B cell (primary cell): ENCODE results near the gene DDX56. TPM values are rescaled to one million over a fixed set of nuclear protein-coding genes. Genes with fewer than 3 reads are reported as not detected.
"Not testable (repeated sequence)": the region's sequence is repeated elsewhere in the genome, so short reads cannot be mapped to it uniquely, and the experiment has no call there.

Experiments
- ATAC-seq: fragments of 200-7000 bp; cut with Tn5 transposase; one replicate; pipeline ENCODE4 v1.10.0; 2021; ENCODE audit warnings: low read depth, mild to moderate bottlenecking, moderate number of reproducible peaks, moderate library complexity
- CTCF ChIA-PET: fragments of 350-600 bp; sonication (Branson Sonifier 250); formaldehyde crosslinking; loops from one replicate; lab custom pipeline; 2021; ENCODE audit warnings: antibody characterized with exemption, inconsistent platforms; lab: Charles Lee
- POLR2A ChIA-PET: fragments of 350-600 bp; sonication (Branson Sonifier 250); formaldehyde crosslinking; loops from one replicate; lab custom pipeline; 2021; ENCODE audit warnings: antibody characterized with exemption; lab: Charles Lee
- DNase-seq: peaks from one replicate; pipeline ENCODE4 v3.0.0; 2013
- H2AFZ ChIP-seq: 2 replicates; pipeline ENCODE4 v1.6.1; 2012; ENCODE audit warnings: mild to moderate bottlenecking, low read depth, low read length; ENCODE audit not compliant: insufficient read depth, poor library complexity, severe bottlenecking
- H3K27ac ChIP-seq, 2 donors: 1 replicate in 1 of 2; 2 replicates in 1 of 2; pipeline ENCODE4 v1.5.1; 2012 to 2013; ENCODE audit warnings: low read length in 2 of 2, mild to moderate bottlenecking in 2 of 2, moderate library complexity in 1 of 2
- H3K27me3 ChIP-seq, 4 experiments: fragments of 200-600 bp in 1 of 4; sonication (generic) in 1 of 4; replicated peaks in 1 of 4; 1 replicate in 2 of 4; 2 replicates in 2 of 4; pipeline versions ENCODE4 v1.6.1 to v1.7.0; 2013 to 2016; ENCODE audit warnings: low read length in 3 of 4, mild to moderate bottlenecking in 2 of 4, mixed read lengths in 1 of 4, moderate library complexity in 1 of 4; ENCODE audit not compliant: insufficient read depth in 4 of 4, control insufficient read depth in 3 of 4; ENCODE audit errors: control extremely low read depth in 1 of 4
- H3K36me3 ChIP-seq, 2 experiments: replicated peaks in 1 of 2; 1 replicate in 1 of 2; 2 replicates in 1 of 2; pipeline versions ENCODE4 v1.6.1 to v1.7.1; 2013; ENCODE audit warnings: low read length in 1 of 2; ENCODE audit not compliant: insufficient read depth in 2 of 2, control insufficient read depth in 1 of 2; ENCODE audit errors: control extremely low read depth in 1 of 2, extremely low read depth in 1 of 2
- H3K4me1 ChIP-seq, 2 donors: fragments of 200-600 bp in 1 of 2; sonication (generic) in 1 of 2; 1 replicate in 1 of 2; 2 replicates in 1 of 2; pipeline versions ENCODE4 v1.5.1 to v1.6.1; 2013 to 2017; ENCODE audit warnings: low read length in 2 of 2; ENCODE audit not compliant: control insufficient read depth in 2 of 2, insufficient read depth in 2 of 2
- H3K4me2 ChIP-seq: replicated peaks from 2 replicates; pipeline ENCODE3; 2012; ENCODE audit warnings: mild to moderate bottlenecking, low read depth, low read length; ENCODE audit not compliant: poor library complexity, severe bottlenecking
- H3K4me3 ChIP-seq, 5 experiments: fragments of 200-600 bp in 1 of 5; sonication (generic) in 1 of 5; 1 replicate in 3 of 5; 2 replicates in 2 of 5; pipeline versions ENCODE4 v1.5.1 to v1.7.0; 2011 to 2016; ENCODE audit warnings: low read length in 4 of 5, mild to moderate bottlenecking in 4 of 5, low read depth in 2 of 5, control low read depth in 1 of 5, moderate library complexity in 1 of 5; ENCODE audit not compliant: insufficient read depth in 1 of 5; ENCODE audit errors: control extremely low read depth in 1 of 5, extremely low read depth in 1 of 5
- H3K79me2 ChIP-seq: fragments of 200-600 bp; sonication (generic); one replicate; pipeline ENCODE4 v1.6.0; 2016; ENCODE audit warnings: low read length; ENCODE audit not compliant: control insufficient read depth, insufficient read depth
- H3K9ac ChIP-seq: fragments of 200-600 bp; sonication (generic); 2 replicates; pipeline ENCODE4 v1.6.1; 2017; ENCODE audit warnings: mild to moderate bottlenecking, low read length, moderate library complexity
- H3K9me3 ChIP-seq, 3 donors: one replicate each; pipeline versions ENCODE4 v1.6.1 to v1.7.1; 2013; ENCODE audit warnings: low read length in 2 of 3; ENCODE audit not compliant: control insufficient read depth in 2 of 3, insufficient read depth in 1 of 3; ENCODE audit errors: control extremely low read depth in 1 of 3
- H4K20me1 ChIP-seq: 2 replicates; pipeline ENCODE4 v1.6.0; 2012; ENCODE audit warnings: mild to moderate bottlenecking, low read length; ENCODE audit not compliant: insufficient read depth, control insufficient read depth, poor library complexity, severe bottlenecking
- H3K27ac Mint-ChIP-seq: one replicate; pipeline ENCODE4 v1.8.0; 2021; ENCODE audit warnings: mixed read lengths
- H3K27me3 Mint-ChIP-seq: one replicate; pipeline ENCODE4 v1.8.0; 2021; ENCODE audit warnings: mixed read lengths
- H3K4me1 Mint-ChIP-seq: one replicate; pipeline ENCODE4 v1.8.0; 2021; ENCODE audit warnings: mixed read lengths
- H3K4me3 Mint-ChIP-seq: one replicate; pipeline ENCODE4 v1.8.0; 2021; ENCODE audit warnings: mixed read lengths
- H3K9me3 Mint-ChIP-seq: one replicate; pipeline ENCODE4 v1.8.0; 2022; ENCODE audit warnings: mixed read lengths; ENCODE audit not compliant: insufficient read depth
- EZH2 ChIP-seq: IDR thresholded peaks from 2 replicates; pipeline ENCODE4 v1.6.1; 2012; ENCODE audit warnings: borderline replicate concordance, low read depth, mild to moderate bottlenecking, moderate library complexity, low read length; ENCODE audit not compliant: insufficient read depth, poor library complexity, severe bottlenecking
- WGBS: methylation state at CpG from one replicate; pipeline ENCODE4 v1.1.5; 2013; ENCODE audit warnings: missing lambda C conversion rate; ENCODE audit not compliant: insufficient coverage; 5-methylcytosine and 5-hydroxymethylcytosine counted together
- intact Hi-C: fragments of 100-400 bp; cut with micrococcal nuclease; formaldehyde crosslinking; loops from one replicate; pipeline ENCODE4 v1.10.0; 2022
- polyA plus RNA-seq: library from polyadenylated mRNA; depleted of rRNA; stranded (reverse); fragments of >200 nt; gene quantifications from 2 replicates; pipeline ENCODE4 v1.2.3, GENCODE V29; 2012
- total RNA-seq, 2 donors: library from RNA; stranded (reverse); fragments of 120-200 nt in 1 of 2; gene quantifications; 1 replicate in 1 of 2; 2 replicates in 1 of 2; pipeline versions ENCODE4 v1.2.3 to v1.2.4, GENCODE V29; 2013 to 2022
- TF ChIP-seq, protein P1 (sequence below): fragments of 200-600 bp; IDR thresholded peaks from one replicate; pipeline ENCODE4 v1.8.0; 2022; ENCODE audit warnings: antibody characterized with exemption, mild to moderate bottlenecking

The DDX56 gene
- total and polyA plus RNA-seq, 2 donors (not counting 1 experiment from before 2014, with no cell fraction given): 88.2 to 102 TPM

DNA sequence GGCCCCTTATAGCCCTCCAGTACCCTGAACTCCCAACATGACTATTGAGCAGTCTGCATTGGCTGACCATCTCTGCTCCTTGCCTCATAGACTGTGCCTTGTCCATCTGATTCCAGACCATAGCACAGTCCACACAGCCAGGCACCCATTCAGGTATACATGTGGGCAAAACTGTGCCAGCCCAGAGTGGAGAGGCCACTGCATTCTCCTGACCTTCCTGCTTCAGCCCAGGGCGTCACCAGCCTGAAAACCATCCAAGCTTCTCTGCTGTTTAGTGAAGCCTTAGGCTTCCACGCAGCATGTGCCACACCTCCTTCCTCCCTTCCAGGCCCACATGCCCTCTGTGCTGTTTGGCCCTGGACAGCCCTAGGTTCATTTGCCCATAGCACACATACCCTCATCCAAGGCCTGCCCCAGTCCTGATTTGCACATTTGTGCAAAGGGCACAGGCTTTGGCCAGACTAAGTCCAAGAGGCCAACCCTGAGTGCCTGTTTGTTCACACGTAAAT is 10.5 kb downstream of the DDX56 start:
- 96% methylated on average over 3 of the region's 3 CpGs for WGBS

DNA sequence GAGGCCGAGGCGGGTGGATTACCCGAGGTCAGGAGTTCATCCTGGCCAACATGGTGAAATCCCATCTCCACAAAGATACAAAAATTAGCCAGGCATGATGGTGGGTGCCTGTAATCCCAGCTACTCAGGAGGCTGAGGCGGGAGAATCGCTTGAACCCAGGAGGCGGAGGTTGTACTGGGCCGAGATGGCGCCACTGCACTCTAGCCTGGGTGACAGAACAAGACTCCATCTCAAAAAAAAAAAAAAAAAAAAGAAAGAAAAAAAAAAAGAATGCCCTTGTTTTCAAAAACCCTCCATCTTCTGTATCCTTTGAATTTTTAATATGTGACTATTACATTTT is 11.1 kb downstream of the DDX56 start:
- H3K9me3 Mint-ChIP-seq, H2AFZ ChIP-seq, H3K4me1 ChIP-seq, H3K4me2 ChIP-seq, ATAC-seq, POLR2A ChIA-PET, intact Hi-C loops, H3K4me1 Mint-ChIP-seq, H3K4me3 ChIP-seq, H3K27ac ChIP-seq, H3K79me2 ChIP-seq, H3K27me3 ChIP-seq, CTCF ChIA-PET, H3K9ac ChIP-seq, H3K9me3 ChIP-seq, H3K4me3 Mint-ChIP-seq, H3K27ac Mint-ChIP-seq, H4K20me1 ChIP-seq, H3K27me3 Mint-ChIP-seq, DNase-seq: not testable (repeated sequence)
- peaks cover 2 to 34% of the 10 kb centered on the region in 2 experiments for H3K36me3 ChIP-seq
- WGBS: 94% methylated on average over 3 of the region's 8 CpGs

More for the DNA sequence above, 10.5 kb downstream of the DDX56 start:
- Histone ChIP-seq H3K36me3 (peaks cover 2 to 41% of the 10 kb centered on the region in 2 experiments), H4K20me1 (peaks cover 9% of the 10 kb centered on the region), H3K79me2 (peaks cover 4% of the 10 kb centered on the region), H2AFZ (no peak overlapping the region), H3K4me3 (no peak overlapping the region), H3K27me3 (no peaks in the 10 kb centered on the region), H3K4me2 (no peak overlapping the region), H3K4me1 (no peaks in the 10 kb centered on the region), H3K27ac (no peak overlapping the region), H3K9me3 (no peaks in the 10 kb centered on the region), H3K9ac (no peak overlapping the region)
- ATAC-seq (no peak), DNase-seq (peak; percentile 4)
- TF ChIP-seq, protein P1, sequence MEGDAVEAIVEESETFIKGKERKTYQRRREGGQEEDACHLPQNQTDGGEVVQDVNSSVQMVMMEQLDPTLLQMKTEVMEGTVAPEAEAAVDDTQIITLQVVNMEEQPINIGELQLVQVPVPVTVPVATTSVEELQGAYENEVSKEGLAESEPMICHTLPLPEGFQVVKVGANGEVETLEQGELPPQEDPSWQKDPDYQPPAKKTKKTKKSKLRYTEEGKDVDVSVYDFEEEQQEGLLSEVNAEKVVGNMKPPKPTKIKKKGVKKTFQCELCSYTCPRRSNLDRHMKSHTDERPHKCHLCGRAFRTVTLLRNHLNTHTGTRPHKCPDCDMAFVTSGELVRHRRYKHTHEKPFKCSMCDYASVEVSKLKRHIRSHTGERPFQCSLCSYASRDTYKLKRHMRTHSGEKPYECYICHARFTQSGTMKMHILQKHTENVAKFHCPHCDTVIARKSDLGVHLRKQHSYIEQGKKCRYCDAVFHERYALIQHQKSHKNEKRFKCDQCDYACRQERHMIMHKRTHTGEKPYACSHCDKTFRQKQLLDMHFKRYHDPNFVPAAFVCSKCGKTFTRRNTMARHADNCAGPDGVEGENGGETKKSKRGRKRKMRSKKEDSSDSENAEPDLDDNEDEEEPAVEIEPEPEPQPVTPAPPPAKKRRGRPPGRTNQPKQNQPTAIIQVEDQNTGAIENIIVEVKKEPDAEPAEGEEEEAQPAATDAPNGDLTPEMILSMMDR: no peak
- no peak for TF ChIP-seq EZH2
- H3K4me1 Mint-ChIP-seq: no peaks in the 10 kb centered on the region
- intact Hi-C loops: no loop called here
- no peak overlapping the region for H3K4me3 Mint-ChIP-seq
- H3K27me3 Mint-ChIP-seq: no peaks in the 10 kb centered on the region
- ChIA-PET POLR2A (no interaction called here), CTCF (interaction anchor here (4.6 kb wide), 1 partner anchor 322 kb away, joined by 42 read pairs; no protein-coding TSS in a partner anchor)
- H3K9me3 Mint-ChIP-seq: no peaks in the 10 kb centered on the region
- H3K27ac Mint-ChIP-seq: peak overlapping the region; percentile 20
